Erythroblast (primary cell): ENCODE results near the gene TBC1D3G.
"Not testable (repeated sequence)": the region's sequence is repeated elsewhere in the genome, so short reads cannot be mapped to it uniquely, and the experiment has no call there.

ENCODE experiments used
- GATA1 ChIP-seq: IDR thresholded peaks from 2 replicates; pipeline ENCODE4 v1.6.1; 2011; ENCODE audit warnings: low read depth, mild to moderate bottlenecking, control low read depth, low read length, moderate library complexity
- POLR2A ChIP-seq: IDR thresholded peaks from 2 replicates; pipeline ENCODE4 v1.6.1; 2011; ENCODE audit warnings: mild to moderate bottlenecking, low read length

DNA sequence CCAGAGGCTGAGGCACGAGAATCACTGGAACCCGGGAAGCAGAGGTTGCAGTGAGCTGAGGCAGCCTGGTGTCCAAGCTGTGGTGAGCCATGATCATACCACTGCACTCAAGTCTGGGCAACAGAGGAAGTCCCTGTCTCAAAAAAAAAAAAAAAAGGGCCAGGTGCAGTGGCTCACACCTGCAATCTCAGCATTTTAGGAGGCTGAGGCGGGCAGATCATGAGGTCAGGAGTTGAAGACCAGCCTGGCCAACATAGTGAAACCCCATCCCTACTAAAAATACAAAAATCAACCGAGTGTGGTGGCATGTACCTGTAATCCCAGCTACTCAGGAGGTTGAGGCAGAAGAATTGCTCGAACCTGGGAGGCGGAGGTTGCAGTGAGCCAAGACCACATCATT, 38.8 kb downstream of the TBC1D3G start:
- not testable (repeated sequence) for TF ChIP-seq POLR2A, GATA1
